KOPT-K1 (cell line): ENCODE measurements around the gene PIK3R4.

Experiments
- H3K27ac ChIP-seq: fragments of 200-600 bp; sonication (generic); 2 replicates; pipeline ENCODE4 v1.5.1; 2016; ENCODE audit warnings: antibody characterized with exemption, mild to moderate bottlenecking, low read depth, low read length; ENCODE audit not compliant: poor library complexity, severe bottlenecking
- H3K36me3 ChIP-seq: fragments of 200-600 bp; sonication (generic); 2 replicates; pipeline ENCODE4 v1.5.1; 2017; ENCODE audit warnings: antibody characterized with exemption, mild to moderate bottlenecking, low read length, moderate library complexity; ENCODE audit not compliant: insufficient read depth
- H3K9me3 ChIP-seq: fragments of 200-600 bp; sonication (generic); 2 replicates; pipeline ENCODE4 v1.5.1; 2017; ENCODE audit warnings: antibody characterized with exemption, low read length, mild to moderate bottlenecking; ENCODE audit not compliant: insufficient read depth, poor library complexity, severe bottlenecking

The PIK3R4 gene

GRCh38 chr3:130746246-130747039, at the start of gene PIK3R4:
Gene PIK3R4 (minus strand): TSS chr3:130746829. CDS start chr3:130745218, 1,611 bp downstream.
- Histone ChIP-seq H3K27ac (peak within 1 kb of the TSS; percentile 69), H3K9me3 (no peaks in the 10 kb centered on the region), H3K36me3 (peaks cover 34% of the 10 kb centered on the region)

GRCh38 chr3:130795396-130795795, 48.8 kb upstream of the PIK3R4 start:
- no peak overlapping the region for H3K27ac ChIP-seq
- H3K36me3 ChIP-seq, result no peaks in the 10 kb centered on the region
- H3K9me3 ChIP-seq, result no peaks in the 10 kb centered on the region

- Histone ChIP-seq H3K27ac (no peak overlapping the region), H3K36me3 (no peaks in the 10 kb centered on the region), H3K9me3 (no peaks in the 10 kb centered on the region)
Observed at GRCh38 chr3:130792246-130792645, 45.6 kb upstream of the PIK3R4 start.

GRCh38 chr3:130789782-130790322, 43.2 kb upstream of the PIK3R4 start:
- no peaks in the 10 kb centered on the region for H3K36me3 ChIP-seq
- H3K9me3 ChIP-seq, result no peaks in the 10 kb centered on the region
- H3K27ac ChIP-seq, result no peak overlapping the region

- H3K36me3 ChIP-seq, result no peaks in the 10 kb centered on the region
- no peaks in the 10 kb centered on the region for H3K9me3 ChIP-seq
- no peak overlapping the region for H3K27ac ChIP-seq
Observed at GRCh38 chr3:130787422-130788068, 40.9 kb upstream of the PIK3R4 start.

GRCh38 chr3:130786306-130786705, 39.7 kb upstream of the PIK3R4 start:
- H3K9me3 ChIP-seq, result no peaks in the 10 kb centered on the region
- no peaks in the 10 kb centered on the region for H3K36me3 ChIP-seq
- no peak overlapping the region for H3K27ac ChIP-seq

GRCh38 chr3:130783629-130784028, 37.0 kb upstream of the PIK3R4 start:
- no peaks in the 10 kb centered on the region for H3K36me3 ChIP-seq
- H3K9me3 ChIP-seq, result no peaks in the 10 kb centered on the region
- no peak overlapping the region for H3K27ac ChIP-seq

- H3K36me3 ChIP-seq, result no peaks in the 10 kb centered on the region
- no peak overlapping the region for H3K27ac ChIP-seq
- no peaks in the 10 kb centered on the region for H3K9me3 ChIP-seq
Observed at GRCh38 chr3:130779486-130779885, 32.9 kb upstream of the PIK3R4 start.

- H3K9me3 ChIP-seq, result no peaks in the 10 kb centered on the region
- no peak overlapping the region for H3K27ac ChIP-seq
- H3K36me3 ChIP-seq, result no peaks in the 10 kb centered on the region
Observed at GRCh38 chr3:130779031-130779430, 32.4 kb upstream of the PIK3R4 start.

- H3K27ac ChIP-seq, result no peak overlapping the region
- no peaks in the 10 kb centered on the region for H3K9me3 ChIP-seq
- H3K36me3 ChIP-seq, result no peaks in the 10 kb centered on the region
Observed at GRCh38 chr3:130773366-130773765, 26.7 kb upstream of the PIK3R4 start.

GRCh38 chr3:130772129-130772528, 25.5 kb upstream of the PIK3R4 start:
- no peaks in the 10 kb centered on the region for H3K36me3 ChIP-seq
- H3K27ac ChIP-seq, result no peak overlapping the region
- H3K9me3 ChIP-seq, result no peaks in the 10 kb centered on the region

GRCh38 chr3:130770644-130771043, 24.0 kb upstream of the PIK3R4 start:
- Histone ChIP-seq H3K9me3 (no peaks in the 10 kb centered on the region), H3K36me3 (no peaks in the 10 kb centered on the region), H3K27ac (no peak overlapping the region)

- no peak overlapping the region for H3K27ac ChIP-seq
- H3K36me3 ChIP-seq, result no peaks in the 10 kb centered on the region
- H3K9me3 ChIP-seq, result no peaks in the 10 kb centered on the region
Observed at GRCh38 chr3:130761730-130762311, 15.2 kb upstream of the PIK3R4 start.

- no peak overlapping the region for H3K27ac ChIP-seq
- H3K9me3 ChIP-seq, result no peaks in the 10 kb centered on the region
- no peaks in the 10 kb centered on the region for H3K36me3 ChIP-seq
Observed at GRCh38 chr3:130760922-130761321, 14.3 kb upstream of the PIK3R4 start.

- Histone ChIP-seq H3K9me3 (no peaks in the 10 kb centered on the region), H3K27ac (no peak overlapping the region), H3K36me3 (no peaks in the 10 kb centered on the region)
Observed at GRCh38 chr3:130759692-130760338, 13.2 kb upstream of the PIK3R4 start.
